ENCODE data around the gene AGT. TPM values are rescaled to one million over a fixed set of nuclear protein-coding genes. Genes with fewer than 3 reads are reported as not detected.

AGT gene
- total RNA-seq, 2 experiments from 2014 or later, result not detected

GRCh38 chr1:230684146-230684545, 29.8 kb downstream of the AGT start:
- Mint-ChIP-seq H3K36me3 (ENCODE audit: low read depth) (peaks cover 32% of the 10 kb centered on the region), H3K9me3 (no peaks in the 10 kb centered on the region), H3K27ac (no peak overlapping the region), H3K4me1 (peaks cover 3% of the 10 kb centered on the region), H3K4me3 (no peak overlapping the region), H3K27me3 (no peaks in the 10 kb centered on the region)
- POLR2A ChIA-PET, result no interaction called here
- CTCF ChIA-PET, result no interaction called here
- DNase-seq, result no peak

- H3K9me3 Mint-ChIP-seq, result no peaks in the 10 kb centered on the region
- H3K27me3 Mint-ChIP-seq, result no peaks in the 10 kb centered on the region
- no peak overlapping the region for H3K27ac Mint-ChIP-seq
- peaks cover 36% of the 10 kb centered on the region for H3K36me3 Mint-ChIP-seq (ENCODE audit: low read depth)
- H3K4me1 Mint-ChIP-seq, result peaks cover 3% of the 10 kb centered on the region
- no peak overlapping the region for H3K4me3 Mint-ChIP-seq
- ChIA-PET CTCF (interaction anchor here (0.6 kb wide), 1 partner anchor 373 kb away, joined by 3 read pairs; no protein-coding TSS in a partner anchor), POLR2A (no interaction called here)
- DNase-seq, result no peak
These were observed 30.9 kb downstream of the AGT start for GRCh38 chr1:230682882-230683610.

- Mint-ChIP-seq H3K36me3 (ENCODE audit: low read depth) (peaks cover 40% of the 10 kb centered on the region), H3K9me3 (no peaks in the 10 kb centered on the region)
- CTCF ChIA-PET, result no interaction called here
These were observed 31.6 kb downstream of the AGT start for GRCh38 chr1:230682274-230682673.

GRCh38 chr1:230681599-230681998, 32.3 kb downstream of the AGT start:
- Mint-ChIP-seq H3K4me1 (peaks cover 3% of the 10 kb centered on the region), H3K4me3 (no peak overlapping the region), H3K27ac (no peak overlapping the region), H3K36me3 (ENCODE audit: low read depth) (peaks cover 38% of the 10 kb centered on the region), H3K27me3 (no peaks in the 10 kb centered on the region), H3K9me3 (no peaks in the 10 kb centered on the region)
- CTCF ChIA-PET, result no interaction called here
- no peak for DNase-seq
- POLR2A ChIA-PET, result no interaction called here

More at GRCh38 chr1:230682274-230682673, 31.6 kb downstream of the AGT start:
- POLR2A ChIA-PET, result no interaction called here
- DNase-seq, result no peak
- Mint-ChIP-seq H3K4me3 (no peak overlapping the region), H3K27ac (no peak overlapping the region), H3K27me3 (no peaks in the 10 kb centered on the region), H3K4me1 (peaks cover 3% of the 10 kb centered on the region)

- peaks cover 3% of the 10 kb centered on the region for H3K4me1 Mint-ChIP-seq
- no peaks in the 10 kb centered on the region for H3K27me3 Mint-ChIP-seq
- peaks cover 42% of the 10 kb centered on the region for H3K36me3 Mint-ChIP-seq (ENCODE audit: low read depth)
- no peak for DNase-seq
- H3K27ac Mint-ChIP-seq, result no peak overlapping the region
- ChIA-PET CTCF (no interaction called here), POLR2A (no interaction called here)
- no peaks in the 10 kb centered on the region for H3K9me3 Mint-ChIP-seq
- H3K4me3 Mint-ChIP-seq, result no peak overlapping the region
These were observed 33.5 kb downstream of the AGT start for GRCh38 chr1:230680300-230681025.

GRCh38 chr1:230679825-230680224, 34.1 kb downstream of the AGT start:
- ChIA-PET POLR2A (no interaction called here), CTCF (no interaction called here)
- H3K9me3 Mint-ChIP-seq, result no peaks in the 10 kb centered on the region
- peaks cover 38% of the 10 kb centered on the region for H3K36me3 Mint-ChIP-seq (ENCODE audit: low read depth)
- H3K27me3 Mint-ChIP-seq, result no peaks in the 10 kb centered on the region
- DNase-seq, result no peak
- H3K4me1 Mint-ChIP-seq, result peaks cover 3% of the 10 kb centered on the region
- H3K4me3 Mint-ChIP-seq, result no peak overlapping the region
- no peak overlapping the region for H3K27ac Mint-ChIP-seq

- DNase-seq, result no peak
- Mint-ChIP-seq H3K27ac (no peak overlapping the region), H3K4me1 (peaks cover 3% of the 10 kb centered on the region), H3K9me3 (no peaks in the 10 kb centered on the region), H3K4me3 (no peak overlapping the region), H3K36me3 (ENCODE audit: low read depth) (peaks cover 35% of the 10 kb centered on the region), H3K27me3 (no peaks in the 10 kb centered on the region)
- ChIA-PET CTCF (interaction anchor here (1.0 kb wide), 1 partner anchor 13 kb away, joined by 3 read pairs; no protein-coding TSS in a partner anchor), POLR2A (no interaction called here)
These were observed 34.7 kb downstream of the AGT start for GRCh38 chr1:230679192-230679591.

GRCh38 chr1:230677200-230677599, 36.7 kb downstream of the AGT start:
- CTCF ChIA-PET, result no interaction called here
- H3K4me1 Mint-ChIP-seq, result peaks cover 3% of the 10 kb centered on the region
- H3K9me3 Mint-ChIP-seq, result no peaks in the 10 kb centered on the region
- POLR2A ChIA-PET, result no interaction called here
- DNase-seq, result no peak
- H3K27me3 Mint-ChIP-seq, result no peaks in the 10 kb centered on the region
- H3K36me3 Mint-ChIP-seq (ENCODE audit: low read depth), result peaks cover 35% of the 10 kb centered on the region
- no peak overlapping the region for H3K27ac Mint-ChIP-seq
- H3K4me3 Mint-ChIP-seq, result no peak overlapping the region

GRCh38 chr1:230674581-230674980, 39.3 kb downstream of the AGT start:
- H3K4me1 Mint-ChIP-seq, result no peaks in the 10 kb centered on the region
- peaks cover 41% of the 10 kb centered on the region for H3K36me3 Mint-ChIP-seq (ENCODE audit: low read depth)
- CTCF ChIA-PET, result no interaction called here
- DNase-seq, result no peak
- POLR2A ChIA-PET, result no interaction called here
- H3K4me3 Mint-ChIP-seq, result no peak overlapping the region
- H3K27me3 Mint-ChIP-seq, result no peaks in the 10 kb centered on the region
- H3K27ac Mint-ChIP-seq, result no peak overlapping the region
- H3K9me3 Mint-ChIP-seq, result no peaks in the 10 kb centered on the region

- Mint-ChIP-seq H3K9me3 (no peaks in the 10 kb centered on the region), H3K36me3 (ENCODE audit: low read depth) (peaks cover 38% of the 10 kb centered on the region), H3K27me3 (no peaks in the 10 kb centered on the region), H3K27ac (no peak overlapping the region), H3K4me3 (no peak overlapping the region), H3K4me1 (no peaks in the 10 kb centered on the region)
- ChIA-PET CTCF (interaction anchor here (0.7 kb wide), 1 partner anchor 26 kb away, joined by 3 read pairs; no protein-coding TSS in a partner anchor), POLR2A (no interaction called here)
- DNase-seq, result no peak
These were observed 44.4 kb downstream of the AGT start for GRCh38 chr1:230669543-230669942.

- H3K27ac Mint-ChIP-seq, result no peak overlapping the region
- CTCF ChIA-PET, result no interaction called here
- no peaks in the 10 kb centered on the region for H3K27me3 Mint-ChIP-seq
- H3K9me3 Mint-ChIP-seq, result no peaks in the 10 kb centered on the region
- H3K4me3 Mint-ChIP-seq, result no peak overlapping the region
- peaks cover 41% of the 10 kb centered on the region for H3K36me3 Mint-ChIP-seq (ENCODE audit: low read depth)
- no peaks in the 10 kb centered on the region for H3K4me1 Mint-ChIP-seq
- POLR2A ChIA-PET, result no interaction called here
- DNase-seq, result no peak
These were observed 45.7 kb downstream of the AGT start for GRCh38 chr1:230668227-230668626.

- no peaks in the 10 kb centered on the region for H3K4me1 Mint-ChIP-seq
- peaks cover 44% of the 10 kb centered on the region for H3K36me3 Mint-ChIP-seq (ENCODE audit: low read depth)
- no peak for DNase-seq
- no peaks in the 10 kb centered on the region for H3K27me3 Mint-ChIP-seq
- H3K4me3 Mint-ChIP-seq, result no peak overlapping the region
- H3K9me3 Mint-ChIP-seq, result no peaks in the 10 kb centered on the region
- ChIA-PET POLR2A (no interaction called here), CTCF (interaction anchor here (0.6 to 0.7 kb wide), 2 partner anchors 966 to 1655 kb away, joined by 3 read pairs; no protein-coding TSS in a partner anchor)
- no peak overlapping the region for H3K27ac Mint-ChIP-seq
These were observed 51.9 kb downstream of the AGT start for GRCh38 chr1:230661976-230662375.

GRCh38 chr1:230658691-230659090, 55.2 kb downstream of the AGT start:
- Mint-ChIP-seq H3K27ac (no peak overlapping the region), H3K9me3 (no peaks in the 10 kb centered on the region), H3K4me1 (no peaks in the 10 kb centered on the region), H3K36me3 (ENCODE audit: low read depth) (peaks cover 27% of the 10 kb centered on the region), H3K4me3 (no peak overlapping the region), H3K27me3 (no peaks in the 10 kb centered on the region)
- ChIA-PET CTCF (interaction anchor here (0.6 to 1.3 kb wide), 2 partner anchors 15 to 222 kb away, joined by 3 read pairs; no protein-coding TSS in a partner anchor), POLR2A (no interaction called here)
- DNase-seq, result no peak

Measured in activated CD4-positive, alpha-beta T cell treated with anti-CD3 and anti-CD28 coated beads, Interleukin-2, amount 10 ng/mL, durations not matched to agents 7 days and 5 days (primary cell).